Fibroblast of the conjunctiva (primary cell): ENCODE data around the gene B4GALT1.

Experiments used
- DNase-seq: peaks from one replicate; pipeline ENCODE4 v3.0.0-alpha.2; 2010; ENCODE audit warnings: low read depth

The B4GALT1 gene

DNA sequence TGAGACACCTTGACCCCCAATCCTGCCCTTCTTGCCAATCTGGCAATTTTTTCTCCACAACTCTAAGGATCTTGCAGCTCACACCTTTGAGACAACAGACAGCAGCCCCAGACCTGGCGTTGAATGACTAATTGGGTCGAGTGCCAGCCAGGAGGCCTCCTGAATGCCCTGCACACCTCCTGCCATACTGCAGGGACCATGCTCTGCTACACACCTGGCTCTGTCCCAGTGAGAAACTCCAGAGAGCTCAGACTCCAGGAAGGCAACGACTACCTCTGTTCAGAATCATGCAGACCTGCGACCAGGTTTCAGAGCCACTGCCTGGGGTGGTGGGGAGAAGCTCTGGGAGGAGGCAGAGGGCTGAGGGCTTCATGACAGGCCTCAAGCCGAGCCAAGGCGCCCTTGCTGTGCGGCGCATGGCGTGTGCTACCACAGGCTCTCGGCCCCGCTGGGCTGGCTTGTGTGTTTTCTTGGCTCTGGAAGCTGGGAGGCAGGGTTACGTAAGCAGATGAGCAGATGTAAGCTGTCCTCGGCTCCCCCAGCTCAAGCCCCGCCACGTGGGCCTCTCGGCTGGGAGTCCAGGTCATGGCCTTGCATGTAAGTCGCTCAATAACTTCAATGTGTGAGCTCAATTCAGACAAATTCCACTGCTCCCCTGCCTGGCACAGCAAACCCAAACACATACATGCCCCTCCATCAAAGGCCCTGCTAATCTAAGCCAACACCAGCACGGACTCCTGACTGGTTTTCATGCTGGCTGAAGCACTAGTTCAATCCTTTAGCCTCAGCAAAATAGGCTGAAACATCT is 27.5 kb downstream of the B4GALT1 start:
- DNase-seq = peak; percentile 94

DNA sequence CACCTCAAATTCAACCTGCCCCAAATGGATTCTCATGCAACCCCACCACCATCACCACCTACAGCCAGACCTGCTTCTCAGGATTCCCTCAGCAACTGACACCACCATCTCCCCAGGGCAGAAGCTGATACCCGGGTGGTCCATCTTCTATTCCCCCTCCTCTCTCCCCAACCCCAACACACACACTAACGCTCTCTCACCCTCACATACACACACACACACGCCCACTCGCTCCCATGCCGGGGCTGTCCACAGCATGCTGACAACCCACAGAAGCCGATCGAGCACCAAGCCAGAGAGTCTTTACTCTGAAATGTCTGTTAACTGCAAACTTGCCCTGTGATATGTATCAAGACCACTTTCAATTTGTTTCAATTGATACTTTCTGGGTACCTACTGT is 28.4 kb downstream of the B4GALT1 start:
- no peak for DNase-seq

GRCh38 chr9:33137781-33138264 is 29.3 kb downstream of the B4GALT1 start:
- no peak for DNase-seq

GRCh38 chr9:33136721-33137670 is 30.1 kb downstream of the B4GALT1 start:
- DNase-seq = no peak

DNA sequence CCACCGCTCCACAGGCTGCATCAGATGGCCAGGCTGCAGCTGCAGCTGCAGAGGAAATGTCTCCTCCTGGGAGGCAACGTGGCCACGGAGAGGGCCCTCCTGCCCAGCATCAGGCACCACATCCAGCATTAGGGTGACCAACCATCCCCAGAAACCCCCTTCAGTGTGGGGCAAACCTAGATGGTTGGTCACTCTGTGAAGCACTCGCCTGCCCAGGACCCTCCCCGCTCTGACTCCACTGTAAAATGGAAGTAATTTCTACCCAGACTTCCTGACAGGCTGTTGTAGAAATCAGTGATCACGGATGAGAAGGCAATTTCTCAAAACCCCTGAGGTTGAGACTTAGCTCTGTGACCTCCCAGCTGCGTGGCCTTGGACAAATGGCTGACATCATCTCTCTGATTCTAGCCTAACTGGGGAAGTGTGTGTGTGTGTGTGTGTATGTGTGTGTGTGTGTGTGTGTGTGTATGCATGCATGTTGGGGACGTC is 31.6 kb downstream of the B4GALT1 start:
- no peak for DNase-seq

GRCh38 chr9:33135031-33135461 is 32.1 kb downstream of the B4GALT1 start:
- no peak for DNase-seq

DNA sequence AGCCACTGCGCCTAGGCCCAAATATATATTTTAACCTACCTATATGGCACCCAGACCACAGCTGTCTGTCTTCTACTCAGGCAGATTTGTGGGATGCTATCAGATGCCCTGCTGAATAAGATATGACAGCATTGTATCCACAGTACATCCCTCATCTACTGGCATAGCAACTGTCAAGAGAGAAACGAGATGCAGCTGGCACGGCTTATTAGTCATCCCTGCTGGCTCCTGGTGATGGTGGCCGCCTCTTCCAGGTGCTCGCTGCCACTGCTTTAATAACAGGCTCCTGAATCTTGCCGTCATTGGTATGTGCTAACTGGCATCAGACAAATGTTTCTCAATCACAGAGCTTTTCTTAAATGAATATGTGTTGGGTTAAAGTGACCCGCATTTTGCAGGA is 34.0 kb downstream of the B4GALT1 start:
- no peak for DNase-seq

GRCh38 chr9:33131790-33132772 is 35.1 kb downstream of the B4GALT1 start:
- DNase-seq = peak; percentile 46

- DNase-seq = no peak
Measured at GRCh38 chr9:33130961-33131789, 36.0 kb downstream of the B4GALT1 start.

- no peak for DNase-seq
Measured at GRCh38 chr9:33129886-33130881, 37.0 kb downstream of the B4GALT1 start.

- DNase-seq = no peak
Measured at GRCh38 chr9:33129251-33129885, 37.8 kb downstream of the B4GALT1 start.

- DNase-seq = no peak
Measured at GRCh38 chr9:33128570-33128969, 38.6 kb downstream of the B4GALT1 start.

DNA sequence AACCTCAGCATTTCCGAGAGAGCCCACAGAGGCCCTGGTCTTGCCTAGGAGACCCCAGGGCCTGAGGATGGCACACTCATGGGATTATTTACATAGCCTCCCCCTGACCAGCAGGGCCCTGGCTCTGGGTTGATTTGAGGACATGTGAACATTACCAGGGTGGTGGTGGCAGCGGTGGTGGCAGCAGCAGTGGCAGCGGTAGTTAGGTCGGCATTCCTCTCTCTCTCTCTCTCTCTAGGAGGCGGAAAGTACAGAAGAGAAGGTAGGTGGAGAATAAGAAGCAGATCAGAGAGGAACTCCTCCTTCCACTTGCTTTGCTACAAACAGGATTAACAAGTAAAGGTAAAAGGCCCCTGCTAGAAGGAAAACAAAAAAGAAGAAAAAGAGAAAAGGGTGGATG is 39.3 kb downstream of the B4GALT1 start:
- no peak for DNase-seq

GRCh38 chr9:33125871-33126823 is 41.0 kb downstream of the B4GALT1 start:
- DNase-seq = no peak

- no peak for DNase-seq
Measured at GRCh38 chr9:33125461-33125860, 41.7 kb downstream of the B4GALT1 start.

GRCh38 chr9:33124751-33125381 is 42.3 kb downstream of the B4GALT1 start:
- no peak for DNase-seq

- no peak for DNase-seq
Measured at GRCh38 chr9:33124046-33124445, 43.1 kb downstream of the B4GALT1 start.
